ENCODE data around the gene SLC35C1. TPM values are rescaled to one million over a fixed set of nuclear protein-coding genes. Genes with fewer than 3 reads are reported as not detected.

Gene SLC35C1
- total RNA-seq, 1 experiment from 2014 or later: 11.9 TPM

DNA sequence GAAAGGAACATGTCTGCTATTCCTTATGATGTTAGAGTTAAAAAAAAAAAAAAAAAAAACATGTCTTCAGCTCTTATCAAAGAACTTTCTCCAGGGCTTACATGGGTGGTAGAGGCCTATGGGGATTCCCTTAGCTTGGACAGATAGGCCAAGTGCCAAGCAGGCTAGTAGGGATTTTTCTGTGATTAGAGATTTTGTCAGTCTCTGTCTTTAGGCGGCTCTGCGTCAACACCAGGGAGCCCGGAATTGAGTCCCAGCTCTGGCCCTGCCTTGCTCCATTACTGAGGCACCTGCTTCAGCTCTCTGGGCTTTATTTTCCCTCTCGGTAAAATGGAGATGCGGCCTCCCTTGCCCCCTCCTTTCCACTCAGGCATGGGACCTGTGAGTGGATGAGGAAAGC, 55.4 kb downstream of the SLC35C1 start:
- intact Hi-C loops (cut with micrococcal nuclease): no loop called here

DNA sequence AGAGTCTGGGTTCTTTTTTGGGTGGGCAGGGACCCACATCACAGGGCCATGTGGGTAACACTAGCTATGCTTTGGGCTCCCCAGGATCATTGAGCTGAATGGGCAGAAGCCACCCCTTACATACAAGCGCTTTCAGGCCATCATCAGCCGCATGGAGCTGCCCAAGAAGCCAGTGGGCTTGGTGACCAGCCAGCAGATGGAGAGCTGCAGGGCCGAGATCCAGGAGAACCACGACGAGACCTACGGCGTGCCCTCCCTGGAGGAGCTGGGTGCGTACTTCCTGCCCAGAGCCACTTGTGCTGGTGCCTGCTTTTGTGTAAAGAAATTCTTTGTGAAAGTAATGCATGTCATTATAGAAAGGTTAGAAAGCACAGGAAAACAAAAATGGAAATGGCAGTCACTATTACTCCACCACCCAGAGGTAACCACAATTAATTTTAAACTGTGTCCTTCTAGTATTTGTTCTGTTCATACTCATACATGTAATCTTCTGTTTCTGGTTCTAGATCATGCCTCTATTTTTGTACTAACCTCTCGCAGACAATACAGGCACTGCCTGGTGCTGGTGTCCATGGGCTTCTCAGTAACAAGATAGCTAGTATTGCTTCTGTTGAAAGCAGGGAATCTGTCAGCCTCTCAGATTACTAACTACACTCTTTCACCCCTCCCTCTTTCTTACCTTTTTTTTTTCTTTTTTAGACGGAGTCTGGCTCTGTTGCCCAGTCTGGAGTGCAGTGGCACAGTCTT, 56.0 kb downstream of the SLC35C1 start:
- TF ChIP-seq, protein P1, sequence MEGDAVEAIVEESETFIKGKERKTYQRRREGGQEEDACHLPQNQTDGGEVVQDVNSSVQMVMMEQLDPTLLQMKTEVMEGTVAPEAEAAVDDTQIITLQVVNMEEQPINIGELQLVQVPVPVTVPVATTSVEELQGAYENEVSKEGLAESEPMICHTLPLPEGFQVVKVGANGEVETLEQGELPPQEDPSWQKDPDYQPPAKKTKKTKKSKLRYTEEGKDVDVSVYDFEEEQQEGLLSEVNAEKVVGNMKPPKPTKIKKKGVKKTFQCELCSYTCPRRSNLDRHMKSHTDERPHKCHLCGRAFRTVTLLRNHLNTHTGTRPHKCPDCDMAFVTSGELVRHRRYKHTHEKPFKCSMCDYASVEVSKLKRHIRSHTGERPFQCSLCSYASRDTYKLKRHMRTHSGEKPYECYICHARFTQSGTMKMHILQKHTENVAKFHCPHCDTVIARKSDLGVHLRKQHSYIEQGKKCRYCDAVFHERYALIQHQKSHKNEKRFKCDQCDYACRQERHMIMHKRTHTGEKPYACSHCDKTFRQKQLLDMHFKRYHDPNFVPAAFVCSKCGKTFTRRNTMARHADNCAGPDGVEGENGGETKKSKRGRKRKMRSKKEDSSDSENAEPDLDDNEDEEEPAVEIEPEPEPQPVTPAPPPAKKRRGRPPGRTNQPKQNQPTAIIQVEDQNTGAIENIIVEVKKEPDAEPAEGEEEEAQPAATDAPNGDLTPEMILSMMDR (IDR thresholded peaks at IDR 0.05; ENCODE audit: unreplicated experiment): no peak
- peaks cover 61% of the 10 kb centered on the region for H3K36me3 Mint-ChIP-seq (ENCODE audit: insufficient read depth, unreplicated experiment)
- no TSS peak for BruUV-seq (replicated peaks)
- ChIA-PET CTCF (interaction anchor here (0.7 to 4.4 kb wide), 3 partner anchors 10 to 18 kb away, joined by 3 to 23 read pairs (median 3); no protein-coding TSS in a partner anchor), POLR2A (interaction anchor here (0.6 to 4.1 kb wide), 4 partner anchors 11 to 56 kb away, joined by 3 to 24 read pairs (median 10); partner anchors contain the start of gene CRY2)
- H3K27ac Mint-ChIP-seq (ENCODE audit: low read depth, unreplicated experiment): no peak overlapping the region
- no peaks in the 10 kb centered on the region for H3K9me3 Mint-ChIP-seq (ENCODE audit: unreplicated experiment)
- H3K4me1 Mint-ChIP-seq (ENCODE audit: insufficient read depth, unreplicated experiment): peaks cover 19% of the 10 kb centered on the region
- DNase-seq (ENCODE audit: unreplicated experiment): no peak
- intact Hi-C loops (cut with micrococcal nuclease): no loop called here
- no peaks in the 10 kb centered on the region for H3K27me3 Mint-ChIP-seq (ENCODE audit: insufficient read depth, unreplicated experiment)
- H3K4me3 Mint-ChIP-seq (ENCODE audit: unreplicated experiment): no peak overlapping the region

More for the DNA sequence above, 55.4 kb downstream of the SLC35C1 start:
- TF ChIP-seq, protein P1 (IDR thresholded peaks at IDR 0.05; ENCODE audit: unreplicated experiment): no peak
- BruUV-seq (replicated peaks): no TSS peak
- Mint-ChIP-seq H3K36me3 (ENCODE audit: insufficient read depth, unreplicated experiment) (peaks cover 58% of the 10 kb centered on the region), H3K4me1 (ENCODE audit: insufficient read depth, unreplicated experiment) (peaks cover 19% of the 10 kb centered on the region), H3K27me3 (ENCODE audit: insufficient read depth, unreplicated experiment) (no peaks in the 10 kb centered on the region), H3K4me3 (ENCODE audit: unreplicated experiment) (no peak overlapping the region), H3K27ac (ENCODE audit: low read depth, unreplicated experiment) (peak overlapping the region; percentile 8), H3K9me3 (ENCODE audit: unreplicated experiment) (no peaks in the 10 kb centered on the region)
- ChIA-PET POLR2A (interaction anchor here (0.6 to 4.1 kb wide), 8 partner anchors 9 to 849 kb away, joined by 3 to 24 read pairs (median 6); partner anchors contain the start of genes CRY2 and PEX16), CTCF (interaction anchor here (0.6 to 4.4 kb wide), 4 partner anchors 14 to 715 kb away, joined by 3 to 23 read pairs (median 4); no protein-coding TSS in a partner anchor)
- DNase-seq (ENCODE audit: unreplicated experiment): no peak

Other genes starting within 250 kb of the SLC35C1 start
- not detected in 2 replicates for gene CHST1, start 139.5 kb upstream of the SLC35C1 start, total RNA-seq (2022)
- gene CRY2, start 42.3 kb downstream of the SLC35C1 start, total RNA-seq (2022): 8.1 and 8.6 TPM in 2 replicates
- gene MAPK8IP1, start 80.5 kb downstream of the SLC35C1 start, total RNA-seq (2022): 1.8 and 2.2 TPM in 2 replicates
- 1.0 and 1.3 TPM in 2 replicates for gene FREY1, start 102.1 kb downstream of the SLC35C1 start, total RNA-seq (2022)
- 28.1 and 30.2 TPM in 2 replicates for gene PEX16, start 112.7 kb downstream of the SLC35C1 start, total RNA-seq (2022)
- gene LARGE2, start 117.5 kb downstream of the SLC35C1 start, total RNA-seq (2022): 0.52 and 0.91 TPM in 2 replicates